Ishikawa (cell line): ENCODE results near the gene SDR42E1.

Source experiments
- CEBPB ChIP-seq: IDR thresholded peaks from 2 replicates; pipeline ENCODE4 v1.6.1; 2012
- EGR1 ChIP-seq: IDR thresholded peaks from 2 replicates; pipeline ENCODE4 v1.6.1; 2012
- RAD21 ChIP-seq: IDR thresholded peaks from 2 replicates; pipeline ENCODE4 v1.6.1; 2012; ENCODE audit warnings: low read depth
- TAF1 ChIP-seq: IDR thresholded peaks from 2 replicates; pipeline ENCODE4 v1.6.1; 2012; ENCODE audit warnings: low read depth, mild to moderate bottlenecking
- TCF12 ChIP-seq: IDR thresholded peaks from 2 replicates; pipeline ENCODE4 v1.6.1; 2012; ENCODE audit warnings: low read depth
- USF1 ChIP-seq: IDR thresholded peaks from 2 replicates; pipeline ENCODE4 v1.6.1; 2012
- YY1 ChIP-seq: IDR thresholded peaks from 2 replicates; pipeline ENCODE4 v1.6.1; 2012; ENCODE audit warnings: low read depth
- TF ChIP-seq, protein P1 (sequence below): IDR thresholded peaks from 2 replicates; pipeline ENCODE4 v1.6.1; 2012; ENCODE audit warnings: low read depth, mild to moderate bottlenecking
- TF ChIP-seq, protein P2 (sequence below): IDR thresholded peaks from 2 replicates; pipeline ENCODE4 v1.6.1; 2012

DNA sequence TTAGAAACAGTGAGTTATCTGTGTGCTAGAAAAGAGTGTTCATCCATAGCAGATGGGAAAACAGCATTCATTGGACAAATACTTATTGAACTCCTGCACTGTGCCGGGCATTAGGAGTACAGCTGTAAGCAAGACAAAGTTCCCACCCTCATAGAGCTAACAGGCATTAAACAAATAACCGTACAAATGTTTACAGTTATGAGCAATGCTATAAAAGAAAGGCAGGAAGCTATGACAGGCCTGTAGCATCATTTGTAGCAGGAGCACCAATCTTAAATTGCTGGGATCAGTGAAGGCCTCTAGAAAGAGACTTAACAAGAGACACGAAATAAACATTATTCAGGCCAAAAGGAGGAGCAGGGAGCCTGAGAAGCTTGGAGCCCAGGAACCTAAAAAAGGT lies 15.6 kb downstream of the SDR42E1 start:
- TF ChIP-seq RAD21 (no peak), TCF12 (no peak), EGR1 (no peak), CEBPB (no peak), TAF1 (no peak), YY1 (no peak), USF1 (no peak)
- TF ChIP-seq, protein P1, sequence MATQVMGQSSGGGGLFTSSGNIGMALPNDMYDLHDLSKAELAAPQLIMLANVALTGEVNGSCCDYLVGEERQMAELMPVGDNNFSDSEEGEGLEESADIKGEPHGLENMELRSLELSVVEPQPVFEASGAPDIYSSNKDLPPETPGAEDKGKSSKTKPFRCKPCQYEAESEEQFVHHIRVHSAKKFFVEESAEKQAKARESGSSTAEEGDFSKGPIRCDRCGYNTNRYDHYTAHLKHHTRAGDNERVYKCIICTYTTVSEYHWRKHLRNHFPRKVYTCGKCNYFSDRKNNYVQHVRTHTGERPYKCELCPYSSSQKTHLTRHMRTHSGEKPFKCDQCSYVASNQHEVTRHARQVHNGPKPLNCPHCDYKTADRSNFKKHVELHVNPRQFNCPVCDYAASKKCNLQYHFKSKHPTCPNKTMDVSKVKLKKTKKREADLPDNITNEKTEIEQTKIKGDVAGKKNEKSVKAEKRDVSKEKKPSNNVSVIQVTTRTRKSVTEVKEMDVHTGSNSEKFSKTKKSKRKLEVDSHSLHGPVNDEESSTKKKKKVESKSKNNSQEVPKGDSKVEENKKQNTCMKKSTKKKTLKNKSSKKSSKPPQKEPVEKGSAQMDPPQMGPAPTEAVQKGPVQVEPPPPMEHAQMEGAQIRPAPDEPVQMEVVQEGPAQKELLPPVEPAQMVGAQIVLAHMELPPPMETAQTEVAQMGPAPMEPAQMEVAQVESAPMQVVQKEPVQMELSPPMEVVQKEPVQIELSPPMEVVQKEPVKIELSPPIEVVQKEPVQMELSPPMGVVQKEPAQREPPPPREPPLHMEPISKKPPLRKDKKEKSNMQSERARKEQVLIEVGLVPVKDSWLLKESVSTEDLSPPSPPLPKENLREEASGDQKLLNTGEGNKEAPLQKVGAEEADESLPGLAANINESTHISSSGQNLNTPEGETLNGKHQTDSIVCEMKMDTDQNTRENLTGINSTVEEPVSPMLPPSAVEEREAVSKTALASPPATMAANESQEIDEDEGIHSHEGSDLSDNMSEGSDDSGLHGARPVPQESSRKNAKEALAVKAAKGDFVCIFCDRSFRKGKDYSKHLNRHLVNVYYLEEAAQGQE: no peak
- TF ChIP-seq, protein P2, sequence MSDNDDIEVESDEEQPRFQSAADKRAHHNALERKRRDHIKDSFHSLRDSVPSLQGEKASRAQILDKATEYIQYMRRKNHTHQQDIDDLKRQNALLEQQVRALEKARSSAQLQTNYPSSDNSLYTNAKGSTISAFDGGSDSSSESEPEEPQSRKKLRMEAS: no peak
